WTC11 (cell line): Measurements from ENCODE around the gene CNOT6. TPM values are rescaled to one million over a fixed set of nuclear protein-coding genes. Genes with fewer than 3 reads are reported as not detected.

Experiments used
- ATAC-seq: fragments of 200-7000 bp; cut with Tn5 transposase; 2 replicates; pipeline ENCODE4 v1.10.0; 2021; ENCODE audit warnings: mild to moderate bottlenecking, moderate library complexity
- CTCF ChIA-PET: fragments of 300-600 bp; sonication (Branson Sonifier 250); formaldehyde crosslinking; loops from one replicate; lab custom pipeline; 2021; ENCODE audit warnings: antibody characterized with exemption; lab: Charles Lee
- POLR2A ChIA-PET: fragments of 350-600 bp; sonication (Branson Sonifier 250); formaldehyde crosslinking; loops from one replicate; lab custom pipeline; 2021; ENCODE audit warnings: antibody characterized with exemption; lab: Charles Lee
- DNase-seq: peaks from one replicate; pipeline ENCODE4 v3.0.0; 2021; ENCODE audit warnings: low spot score
- H3K27ac Mint-ChIP-seq: 2 replicates; pipeline ENCODE4 v1.8.0; 2021; ENCODE audit warnings: mixed read lengths
- H3K27me3 Mint-ChIP-seq: 2 replicates; pipeline ENCODE4 v1.8.0; 2021; ENCODE audit warnings: low read depth, mild to moderate bottlenecking, moderate library complexity, mixed read lengths
- H3K36me3 Mint-ChIP-seq: 2 replicates; pipeline ENCODE4 v1.8.0; 2021; ENCODE audit warnings: mixed read lengths
- H3K4me1 Mint-ChIP-seq: 2 replicates; pipeline ENCODE4 v1.8.0; 2022; ENCODE audit warnings: mixed read lengths
- H3K4me3 Mint-ChIP-seq: 2 replicates; pipeline ENCODE4 v1.8.0; 2021; ENCODE audit warnings: mild to moderate bottlenecking, moderate library complexity, mixed read lengths
- H3K9me3 Mint-ChIP-seq: 2 replicates; pipeline ENCODE4 v1.8.0; 2021; ENCODE audit warnings: mixed read lengths
- CBFB ChIP-seq: sonication (generic); formaldehyde crosslinking; IDR thresholded peaks from 2 replicates; pipeline ENCODE4 v1.8.1; 2022; ENCODE audit warnings: mild to moderate bottlenecking, low read depth, missing genetic modification reagents
- CREB1 ChIP-seq: sonication (generic); formaldehyde crosslinking; IDR thresholded peaks from 2 replicates; pipeline ENCODE4 v1.8.0; 2023; ENCODE audit warnings: mild to moderate bottlenecking, missing genetic modification reagents
- CREM ChIP-seq: sonication (generic); formaldehyde crosslinking; IDR thresholded peaks from 2 replicates; pipeline ENCODE4 v1.8.1; 2022; ENCODE audit warnings: mild to moderate bottlenecking, missing genetic modification reagents, moderate library complexity
- MXD4 ChIP-seq: fragments of 250-450 bp; sonication (Bioruptor Pico); IDR thresholded peaks from 2 replicates; pipeline ENCODE4 v1.8.0; 2021; ENCODE audit warnings: mild to moderate bottlenecking, moderate library complexity, borderline replicate concordance
- NFATC4 ChIP-seq: fragments of 250-450 bp; sonication (Bioruptor Pico); IDR thresholded peaks from 2 replicates; pipeline ENCODE4 v1.9.0; 2021; ENCODE audit warnings: mild to moderate bottlenecking
- NR2C2 ChIP-seq: sonication (generic); formaldehyde crosslinking; IDR thresholded peaks from 2 replicates; pipeline ENCODE4 v1.8.0; 2022; ENCODE audit warnings: mild to moderate bottlenecking, missing genetic modification reagents
- RELA ChIP-seq: sonication (generic); formaldehyde crosslinking; IDR thresholded peaks from 2 replicates; pipeline ENCODE4 v1.8.1; 2022; ENCODE audit warnings: missing genetic modification reagents, mild to moderate bottlenecking, borderline replicate concordance
- SMAD4 ChIP-seq: sonication (generic); formaldehyde crosslinking; IDR thresholded peaks from 2 replicates; pipeline ENCODE4 v1.8.0; 2022; ENCODE audit warnings: mild to moderate bottlenecking, missing genetic modification reagents
- TEAD4 ChIP-seq: sonication (generic); formaldehyde crosslinking; IDR thresholded peaks from 2 replicates; pipeline ENCODE4 v1.8.0; 2022; ENCODE audit warnings: mild to moderate bottlenecking, missing genetic modification reagents
- ZBTB21 ChIP-seq: sonication (generic); formaldehyde crosslinking; IDR thresholded peaks from 2 replicates; pipeline ENCODE4 v1.8.1; 2023; ENCODE audit warnings: mild to moderate bottlenecking, missing genetic modification reagents, borderline replicate concordance
- ZNF219 ChIP-seq: sonication (generic); formaldehyde crosslinking; IDR thresholded peaks from 2 replicates; pipeline ENCODE4 v1.8.0; 2023; ENCODE audit warnings: missing genetic modification reagents, mild to moderate bottlenecking, borderline replicate concordance
- ZNF396 ChIP-seq: fragments of 250-450 bp; sonication (Bioruptor Pico); IDR thresholded peaks from 2 replicates; pipeline ENCODE4 v1.8.0; 2021; ENCODE audit warnings: mild to moderate bottlenecking, moderate library complexity, borderline replicate concordance
- total RNA-seq: library from RNA; stranded (reverse); gene quantifications from 3 replicates; pipeline ENCODE4 v1.2.3, GENCODE V29; 2021
- TF ChIP-seq, protein P1 (sequence below): sonication (generic); formaldehyde crosslinking; conservative IDR thresholded peaks from 2 replicates; pipeline ENCODE4 v1.8.1; 2022; ENCODE audit warnings: mild to moderate bottlenecking, missing genetic modification reagents
- TF ChIP-seq, protein P2 (sequence below): sonication (generic); formaldehyde crosslinking; IDR thresholded peaks from 2 replicates; pipeline ENCODE4 v1.8.0; 2023; ENCODE audit warnings: missing genetic modification reagents, mild to moderate bottlenecking, borderline replicate concordance
- TF ChIP-seq, protein P3 (sequence below): sonication (generic); formaldehyde crosslinking; IDR thresholded peaks from 2 replicates; pipeline ENCODE4 v1.8.1; 2023; ENCODE audit warnings: mild to moderate bottlenecking, missing genetic modification reagents
- TF ChIP-seq, protein P4 (sequence below): sonication (generic); formaldehyde crosslinking; conservative IDR thresholded peaks from 2 replicates; pipeline ENCODE4 v1.8.1; 2023; ENCODE audit warnings: mild to moderate bottlenecking, low read depth, missing genetic modification reagents, moderate library complexity
- TF ChIP-seq, protein P5 (sequence below): fragments of 250-450 bp; sonication (Bioruptor Pico); conservative IDR thresholded peaks from 2 replicates; pipeline ENCODE4 v1.9.0; 2021; ENCODE audit warnings: mild to moderate bottlenecking
- TF ChIP-seq, protein P6 (sequence below): sonication (generic); formaldehyde crosslinking; IDR thresholded peaks from 2 replicates; pipeline ENCODE4 v1.8.0; 2023; ENCODE audit warnings: mild to moderate bottlenecking, missing genetic modification reagents
- TF ChIP-seq, protein P7 (sequence below): fragments of 250-450 bp; sonication (Bioruptor Pico); IDR thresholded peaks from 2 replicates; pipeline ENCODE4 v1.8.0; 2021; ENCODE audit warnings: mild to moderate bottlenecking
- TF ChIP-seq, protein P8 (sequence below): sonication (generic); formaldehyde crosslinking; IDR thresholded peaks from 2 replicates; pipeline ENCODE4 v1.8.0; 2022; ENCODE audit warnings: mild to moderate bottlenecking, missing genetic modification reagents

Gene CNOT6
- total RNA-seq, 1 experiment from 2014 or later, result 41.0 TPM

DNA sequence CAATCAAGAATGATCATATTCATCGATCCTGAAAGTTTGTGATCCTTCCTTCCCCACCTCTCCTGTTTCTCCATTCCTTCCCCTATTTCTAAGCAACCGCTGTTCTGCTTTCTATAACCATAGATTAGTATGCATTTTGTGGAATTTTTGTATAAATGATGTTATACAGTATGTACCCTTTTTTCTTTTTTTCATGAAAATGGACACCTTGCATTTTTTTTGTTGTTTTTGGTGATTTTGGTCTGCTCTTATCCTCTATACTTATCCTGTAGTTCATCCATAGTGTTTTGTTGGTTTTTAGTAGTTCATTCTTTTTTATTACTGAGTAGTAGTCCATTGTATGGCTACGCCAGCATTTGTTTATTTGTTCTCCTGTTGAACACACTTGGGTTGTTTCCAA, 51.1 kb downstream of the CNOT6 start:
- CTCF ChIA-PET, result no interaction called here
- DNase-seq (no peak), ATAC-seq (no peak)
- Mint-ChIP-seq H3K27ac (no peak overlapping the region), H3K27me3 (no peaks in the 10 kb centered on the region), H3K36me3 (peaks cover 42% of the 10 kb centered on the region), H3K4me1 (no peaks in the 10 kb centered on the region; the same call in 1 of the 2 replicates), H3K9me3 (no peaks in the 10 kb centered on the region), H3K4me3 (no peak overlapping the region)
- POLR2A ChIA-PET, result no interaction called here
- TF ChIP-seq RELA (CRISPR knock-in tag), result no peak
- TF ChIP-seq, protein P1, sequence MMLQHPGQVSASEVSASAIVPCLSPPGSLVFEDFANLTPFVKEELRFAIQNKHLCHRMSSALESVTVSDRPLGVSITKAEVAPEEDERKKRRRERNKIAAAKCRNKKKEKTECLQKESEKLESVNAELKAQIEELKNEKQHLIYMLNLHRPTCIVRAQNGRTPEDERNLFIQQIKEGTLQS (CRISPR knock-in tag), result no peak
- TF ChIP-seq, protein P2, sequence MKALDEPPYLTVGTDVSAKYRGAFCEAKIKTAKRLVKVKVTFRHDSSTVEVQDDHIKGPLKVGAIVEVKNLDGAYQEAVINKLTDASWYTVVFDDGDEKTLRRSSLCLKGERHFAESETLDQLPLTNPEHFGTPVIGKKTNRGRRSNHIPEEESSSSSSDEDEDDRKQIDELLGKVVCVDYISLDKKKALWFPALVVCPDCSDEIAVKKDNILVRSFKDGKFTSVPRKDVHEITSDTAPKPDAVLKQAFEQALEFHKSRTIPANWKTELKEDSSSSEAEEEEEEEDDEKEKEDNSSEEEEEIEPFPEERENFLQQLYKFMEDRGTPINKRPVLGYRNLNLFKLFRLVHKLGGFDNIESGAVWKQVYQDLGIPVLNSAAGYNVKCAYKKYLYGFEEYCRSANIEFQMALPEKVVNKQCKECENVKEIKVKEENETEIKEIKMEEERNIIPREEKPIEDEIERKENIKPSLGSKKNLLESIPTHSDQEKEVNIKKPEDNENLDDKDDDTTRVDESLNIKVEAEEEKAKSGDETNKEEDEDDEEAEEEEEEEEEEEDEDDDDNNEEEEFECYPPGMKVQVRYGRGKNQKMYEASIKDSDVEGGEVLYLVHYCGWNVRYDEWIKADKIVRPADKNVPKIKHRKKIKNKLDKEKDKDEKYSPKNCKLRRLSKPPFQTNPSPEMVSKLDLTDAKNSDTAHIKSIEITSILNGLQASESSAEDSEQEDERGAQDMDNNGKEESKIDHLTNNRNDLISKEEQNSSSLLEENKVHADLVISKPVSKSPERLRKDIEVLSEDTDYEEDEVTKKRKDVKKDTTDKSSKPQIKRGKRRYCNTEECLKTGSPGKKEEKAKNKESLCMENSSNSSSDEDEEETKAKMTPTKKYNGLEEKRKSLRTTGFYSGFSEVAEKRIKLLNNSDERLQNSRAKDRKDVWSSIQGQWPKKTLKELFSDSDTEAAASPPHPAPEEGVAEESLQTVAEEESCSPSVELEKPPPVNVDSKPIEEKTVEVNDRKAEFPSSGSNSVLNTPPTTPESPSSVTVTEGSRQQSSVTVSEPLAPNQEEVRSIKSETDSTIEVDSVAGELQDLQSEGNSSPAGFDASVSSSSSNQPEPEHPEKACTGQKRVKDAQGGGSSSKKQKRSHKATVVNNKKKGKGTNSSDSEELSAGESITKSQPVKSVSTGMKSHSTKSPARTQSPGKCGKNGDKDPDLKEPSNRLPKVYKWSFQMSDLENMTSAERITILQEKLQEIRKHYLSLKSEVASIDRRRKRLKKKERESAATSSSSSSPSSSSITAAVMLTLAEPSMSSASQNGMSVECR, result no peak
- TF ChIP-seq ZNF219, result no peak
- TF ChIP-seq NR2C2 (CRISPR knock-in tag), result no peak
- TF ChIP-seq CREM (CRISPR knock-in tag), result no peak
- TF ChIP-seq SMAD4 (CRISPR knock-in tag), result no peak
- TF ChIP-seq, protein P3, sequence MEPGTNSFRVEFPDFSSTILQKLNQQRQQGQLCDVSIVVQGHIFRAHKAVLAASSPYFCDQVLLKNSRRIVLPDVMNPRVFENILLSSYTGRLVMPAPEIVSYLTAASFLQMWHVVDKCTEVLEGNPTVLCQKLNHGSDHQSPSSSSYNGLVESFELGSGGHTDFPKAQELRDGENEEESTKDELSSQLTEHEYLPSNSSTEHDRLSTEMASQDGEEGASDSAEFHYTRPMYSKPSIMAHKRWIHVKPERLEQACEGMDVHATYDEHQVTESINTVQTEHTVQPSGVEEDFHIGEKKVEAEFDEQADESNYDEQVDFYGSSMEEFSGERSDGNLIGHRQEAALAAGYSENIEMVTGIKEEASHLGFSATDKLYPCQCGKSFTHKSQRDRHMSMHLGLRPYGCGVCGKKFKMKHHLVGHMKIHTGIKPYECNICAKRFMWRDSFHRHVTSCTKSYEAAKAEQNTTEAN, result no peak
- TF ChIP-seq, protein P4, sequence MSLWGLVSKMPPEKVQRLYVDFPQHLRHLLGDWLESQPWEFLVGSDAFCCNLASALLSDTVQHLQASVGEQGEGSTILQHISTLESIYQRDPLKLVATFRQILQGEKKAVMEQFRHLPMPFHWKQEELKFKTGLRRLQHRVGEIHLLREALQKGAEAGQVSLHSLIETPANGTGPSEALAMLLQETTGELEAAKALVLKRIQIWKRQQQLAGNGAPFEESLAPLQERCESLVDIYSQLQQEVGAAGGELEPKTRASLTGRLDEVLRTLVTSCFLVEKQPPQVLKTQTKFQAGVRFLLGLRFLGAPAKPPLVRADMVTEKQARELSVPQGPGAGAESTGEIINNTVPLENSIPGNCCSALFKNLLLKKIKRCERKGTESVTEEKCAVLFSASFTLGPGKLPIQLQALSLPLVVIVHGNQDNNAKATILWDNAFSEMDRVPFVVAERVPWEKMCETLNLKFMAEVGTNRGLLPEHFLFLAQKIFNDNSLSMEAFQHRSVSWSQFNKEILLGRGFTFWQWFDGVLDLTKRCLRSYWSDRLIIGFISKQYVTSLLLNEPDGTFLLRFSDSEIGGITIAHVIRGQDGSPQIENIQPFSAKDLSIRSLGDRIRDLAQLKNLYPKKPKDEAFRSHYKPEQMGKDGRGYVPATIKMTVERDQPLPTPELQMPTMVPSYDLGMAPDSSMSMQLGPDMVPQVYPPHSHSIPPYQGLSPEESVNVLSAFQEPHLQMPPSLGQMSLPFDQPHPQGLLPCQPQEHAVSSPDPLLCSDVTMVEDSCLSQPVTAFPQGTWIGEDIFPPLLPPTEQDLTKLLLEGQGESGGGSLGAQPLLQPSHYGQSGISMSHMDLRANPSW, result no peak
- no peak for TF ChIP-seq CBFB
- TF ChIP-seq, protein P5, sequence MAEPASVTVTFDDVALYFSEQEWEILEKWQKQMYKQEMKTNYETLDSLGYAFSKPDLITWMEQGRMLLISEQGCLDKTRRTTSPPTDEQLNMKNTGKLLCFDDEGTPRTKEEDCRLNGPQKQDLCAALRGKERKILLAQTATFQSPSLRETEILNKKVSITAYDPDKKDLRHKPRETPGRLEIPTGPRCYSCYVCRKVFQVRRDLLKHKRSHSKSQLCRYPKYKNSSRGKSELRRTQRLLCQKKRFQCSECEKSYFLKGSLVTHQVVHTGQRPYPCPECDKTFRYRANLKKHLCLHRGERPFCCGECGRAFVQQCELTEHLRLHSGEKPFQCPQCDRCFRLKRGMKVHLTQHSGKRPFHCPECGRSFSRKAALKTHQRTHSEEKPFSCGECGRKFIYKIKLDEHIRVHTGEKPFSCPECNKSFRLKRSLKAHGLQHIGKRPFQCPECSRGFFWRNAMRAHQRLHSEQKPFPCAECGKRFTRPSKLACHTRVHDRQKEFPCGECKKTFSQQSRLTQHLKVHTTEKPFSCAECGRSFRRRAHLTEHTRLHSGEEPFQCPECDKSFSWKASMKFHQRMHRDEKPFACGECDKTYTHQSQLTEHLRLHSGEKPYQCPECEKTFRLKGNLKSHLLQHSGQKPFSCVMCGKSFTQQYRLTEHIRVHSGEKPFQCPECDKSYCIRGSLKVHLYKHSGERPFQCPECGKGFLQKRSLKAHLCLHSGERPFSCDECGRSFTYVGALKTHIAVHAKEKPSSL (CRISPR knock-in tag), result no peak
- TF ChIP-seq, protein P6, sequence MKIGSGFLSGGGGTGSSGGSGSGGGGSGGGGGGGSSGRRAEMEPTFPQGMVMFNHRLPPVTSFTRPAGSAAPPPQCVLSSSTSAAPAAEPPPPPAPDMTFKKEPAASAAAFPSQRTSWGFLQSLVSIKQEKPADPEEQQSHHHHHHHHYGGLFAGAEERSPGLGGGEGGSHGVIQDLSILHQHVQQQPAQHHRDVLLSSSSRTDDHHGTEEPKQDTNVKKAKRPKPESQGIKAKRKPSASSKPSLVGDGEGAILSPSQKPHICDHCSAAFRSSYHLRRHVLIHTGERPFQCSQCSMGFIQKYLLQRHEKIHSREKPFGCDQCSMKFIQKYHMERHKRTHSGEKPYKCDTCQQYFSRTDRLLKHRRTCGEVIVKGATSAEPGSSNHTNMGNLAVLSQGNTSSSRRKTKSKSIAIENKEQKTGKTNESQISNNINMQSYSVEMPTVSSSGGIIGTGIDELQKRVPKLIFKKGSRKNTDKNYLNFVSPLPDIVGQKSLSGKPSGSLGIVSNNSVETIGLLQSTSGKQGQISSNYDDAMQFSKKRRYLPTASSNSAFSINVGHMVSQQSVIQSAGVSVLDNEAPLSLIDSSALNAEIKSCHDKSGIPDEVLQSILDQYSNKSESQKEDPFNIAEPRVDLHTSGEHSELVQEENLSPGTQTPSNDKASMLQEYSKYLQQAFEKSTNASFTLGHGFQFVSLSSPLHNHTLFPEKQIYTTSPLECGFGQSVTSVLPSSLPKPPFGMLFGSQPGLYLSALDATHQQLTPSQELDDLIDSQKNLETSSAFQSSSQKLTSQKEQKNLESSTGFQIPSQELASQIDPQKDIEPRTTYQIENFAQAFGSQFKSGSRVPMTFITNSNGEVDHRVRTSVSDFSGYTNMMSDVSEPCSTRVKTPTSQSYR (CRISPR knock-in tag), result no peak
- TF ChIP-seq ZNF396 (CRISPR knock-in tag), result no peak
- TF ChIP-seq MXD4 (CRISPR knock-in tag), result no peak
- TF ChIP-seq ZBTB21 (CRISPR knock-in tag), result no peak
- no peak for TF ChIP-seq CREB1
- TF ChIP-seq NFATC4, result no peak
- TF ChIP-seq, protein P7, sequence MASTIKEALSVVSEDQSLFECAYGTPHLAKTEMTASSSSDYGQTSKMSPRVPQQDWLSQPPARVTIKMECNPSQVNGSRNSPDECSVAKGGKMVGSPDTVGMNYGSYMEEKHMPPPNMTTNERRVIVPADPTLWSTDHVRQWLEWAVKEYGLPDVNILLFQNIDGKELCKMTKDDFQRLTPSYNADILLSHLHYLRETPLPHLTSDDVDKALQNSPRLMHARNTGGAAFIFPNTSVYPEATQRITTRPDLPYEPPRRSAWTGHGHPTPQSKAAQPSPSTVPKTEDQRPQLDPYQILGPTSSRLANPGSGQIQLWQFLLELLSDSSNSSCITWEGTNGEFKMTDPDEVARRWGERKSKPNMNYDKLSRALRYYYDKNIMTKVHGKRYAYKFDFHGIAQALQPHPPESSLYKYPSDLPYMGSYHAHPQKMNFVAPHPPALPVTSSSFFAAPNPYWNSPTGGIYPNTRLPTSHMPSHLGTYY (CRISPR knock-in tag), result no peak
- TF ChIP-seq, protein P8, sequence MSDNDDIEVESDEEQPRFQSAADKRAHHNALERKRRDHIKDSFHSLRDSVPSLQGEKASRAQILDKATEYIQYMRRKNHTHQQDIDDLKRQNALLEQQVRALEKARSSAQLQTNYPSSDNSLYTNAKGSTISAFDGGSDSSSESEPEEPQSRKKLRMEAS (CRISPR knock-in tag), result no peak
- no peak for TF ChIP-seq TEAD4
